Endothelial cell of umbilical vein (primary cell): ENCODE results near the gene ADAM11.

Experiments used
- EZH2 ChIP-seq: IDR thresholded peaks from 2 replicates; pipeline ENCODE4 v1.6.1; 2012; ENCODE audit warnings: borderline replicate concordance, low read depth, mild to moderate bottlenecking, moderate library complexity, low read length, inconsistent platforms; ENCODE audit not compliant: severe bottlenecking
- FOS ChIP-seq: IDR thresholded peaks from 2 replicates; pipeline ENCODE4 v1.6.1; 2011; ENCODE audit warnings: mild to moderate bottlenecking, low read length, moderate library complexity, borderline replicate concordance; ENCODE audit not compliant: insufficient read depth
- JUN ChIP-seq: IDR thresholded peaks from 2 replicates; pipeline ENCODE4 v1.6.1; 2011; ENCODE audit warnings: borderline replicate concordance, low read depth; ENCODE audit not compliant: insufficient read length, insufficient read depth
- MYC ChIP-seq: IDR thresholded peaks from one replicate; pipeline ENCODE4 v1.6.1; 2011; ENCODE audit warnings: mild to moderate bottlenecking, low read depth, low read length
- POLR2A ChIP-seq: IDR thresholded peaks from 2 replicates; pipeline ENCODE4 v1.6.1; 2012; ENCODE audit warnings: low read depth, mild to moderate bottlenecking, control low read depth, low read length
- POLR2AphosphoS5 ChIP-seq: IDR thresholded peaks from 2 replicates; pipeline ENCODE4 v1.6.1; 2012; ENCODE audit warnings: low read depth, mild to moderate bottlenecking, control low read depth, low read length, moderate library complexity; ENCODE audit not compliant: insufficient read depth
- TF ChIP-seq, protein P1 (sequence below), 2 donors: IDR thresholded peaks; 1 replicate in 1 of 2; 2 replicates in 1 of 2; pipeline ENCODE4 v1.5.1; 2011; ENCODE audit warnings: low read length in 2 of 2, mild to moderate bottlenecking in 2 of 2, moderate library complexity in 2 of 2, control low read depth in 1 of 2, inconsistent platforms in 1 of 2, low read depth in 1 of 2; ENCODE audit not compliant: insufficient read depth in 1 of 2; ENCODE audit errors: extremely low read depth in 1 of 2
- TF ChIP-seq, protein P2 (sequence below): IDR thresholded peaks from 2 replicates; pipeline ENCODE4 v1.6.1; 2011; ENCODE audit not compliant: insufficient read depth, insufficient read length

DNA sequence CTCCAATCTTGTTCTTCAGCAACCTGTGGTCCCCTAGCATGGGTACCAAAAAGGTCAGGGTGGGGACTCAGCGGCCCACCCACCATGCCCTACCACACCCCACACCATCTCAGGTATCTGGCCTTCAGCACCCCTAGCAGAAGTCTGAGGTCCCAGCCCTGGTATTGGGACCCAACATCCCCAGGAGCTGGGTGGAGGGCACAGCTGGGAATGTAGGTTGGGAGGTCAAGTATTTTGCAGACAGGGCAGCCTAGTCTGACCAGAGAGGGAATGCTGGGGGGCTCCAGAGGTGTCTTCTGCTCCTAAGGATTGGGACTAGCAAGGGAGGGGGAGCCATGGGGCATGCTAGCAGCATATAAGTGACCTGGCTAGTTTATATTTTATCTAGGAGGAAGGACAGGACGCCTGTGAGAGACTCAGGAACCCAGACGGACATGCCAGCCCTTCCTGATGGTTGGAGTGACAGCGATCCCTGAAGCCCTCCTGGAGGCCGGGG lies 822 bp upstream of the ADAM11 start:
- TF ChIP-seq, protein P1, sequence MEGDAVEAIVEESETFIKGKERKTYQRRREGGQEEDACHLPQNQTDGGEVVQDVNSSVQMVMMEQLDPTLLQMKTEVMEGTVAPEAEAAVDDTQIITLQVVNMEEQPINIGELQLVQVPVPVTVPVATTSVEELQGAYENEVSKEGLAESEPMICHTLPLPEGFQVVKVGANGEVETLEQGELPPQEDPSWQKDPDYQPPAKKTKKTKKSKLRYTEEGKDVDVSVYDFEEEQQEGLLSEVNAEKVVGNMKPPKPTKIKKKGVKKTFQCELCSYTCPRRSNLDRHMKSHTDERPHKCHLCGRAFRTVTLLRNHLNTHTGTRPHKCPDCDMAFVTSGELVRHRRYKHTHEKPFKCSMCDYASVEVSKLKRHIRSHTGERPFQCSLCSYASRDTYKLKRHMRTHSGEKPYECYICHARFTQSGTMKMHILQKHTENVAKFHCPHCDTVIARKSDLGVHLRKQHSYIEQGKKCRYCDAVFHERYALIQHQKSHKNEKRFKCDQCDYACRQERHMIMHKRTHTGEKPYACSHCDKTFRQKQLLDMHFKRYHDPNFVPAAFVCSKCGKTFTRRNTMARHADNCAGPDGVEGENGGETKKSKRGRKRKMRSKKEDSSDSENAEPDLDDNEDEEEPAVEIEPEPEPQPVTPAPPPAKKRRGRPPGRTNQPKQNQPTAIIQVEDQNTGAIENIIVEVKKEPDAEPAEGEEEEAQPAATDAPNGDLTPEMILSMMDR (IDR thresholded peaks at IDR 0.05; ENCODE audit: extremely low read depth in 1 of 2, insufficient read depth in 1 of 2, low read depth in 1 of 2, low read length in 2 of 2) = no peak
- no peak for TF ChIP-seq POLR2A
- TF ChIP-seq POLR2AphosphoS5 = no peak
- no peak for TF ChIP-seq EZH2
- no peak for TF ChIP-seq FOS
- no peak for TF ChIP-seq MYC
- no peak for TF ChIP-seq JUN
- TF ChIP-seq, protein P2, sequence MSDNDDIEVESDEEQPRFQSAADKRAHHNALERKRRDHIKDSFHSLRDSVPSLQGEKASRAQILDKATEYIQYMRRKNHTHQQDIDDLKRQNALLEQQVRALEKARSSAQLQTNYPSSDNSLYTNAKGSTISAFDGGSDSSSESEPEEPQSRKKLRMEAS = no peak
